HG03196 (cell line): Measurements from ENCODE around the gene UMAD1.

ENCODE experiments used
- ATAC-seq: cut with Tn5 transposase; IDR thresholded peaks from one replicate; pipeline ENCODE4 v1.9.1; 2021; ENCODE audit not compliant: unreplicated experiment

The UMAD1 gene

DNA sequence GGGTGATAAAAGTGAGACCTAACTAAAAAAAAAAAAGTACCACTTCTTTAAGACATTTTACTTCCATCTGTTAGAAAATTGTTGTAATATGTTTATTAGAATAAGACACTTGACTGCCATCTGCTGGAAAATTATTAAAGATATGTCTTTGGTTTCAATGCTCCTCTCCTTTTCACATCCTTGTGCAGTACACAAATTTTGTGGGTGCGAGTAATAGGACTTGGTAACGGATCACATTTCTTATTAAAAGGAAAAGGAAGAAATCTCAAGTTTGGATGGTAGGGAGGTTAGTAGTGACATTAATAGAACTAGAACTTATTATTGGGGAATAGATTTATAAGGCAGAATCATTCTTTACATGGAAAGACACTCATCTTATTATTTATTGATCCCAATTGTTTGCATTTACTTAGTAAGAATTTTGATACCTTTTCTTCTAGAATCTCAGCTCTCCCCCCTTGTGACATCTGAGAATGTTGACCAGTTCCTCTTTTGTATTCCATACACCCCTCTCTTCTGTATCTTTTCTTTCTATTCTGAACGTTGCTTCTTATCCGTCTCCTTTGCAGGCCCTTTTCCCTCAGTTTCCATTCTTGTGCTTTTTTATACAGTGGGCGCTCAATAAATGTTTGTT, 120.9 kb downstream of the UMAD1 start:
- no peak for ATAC-seq

DNA sequence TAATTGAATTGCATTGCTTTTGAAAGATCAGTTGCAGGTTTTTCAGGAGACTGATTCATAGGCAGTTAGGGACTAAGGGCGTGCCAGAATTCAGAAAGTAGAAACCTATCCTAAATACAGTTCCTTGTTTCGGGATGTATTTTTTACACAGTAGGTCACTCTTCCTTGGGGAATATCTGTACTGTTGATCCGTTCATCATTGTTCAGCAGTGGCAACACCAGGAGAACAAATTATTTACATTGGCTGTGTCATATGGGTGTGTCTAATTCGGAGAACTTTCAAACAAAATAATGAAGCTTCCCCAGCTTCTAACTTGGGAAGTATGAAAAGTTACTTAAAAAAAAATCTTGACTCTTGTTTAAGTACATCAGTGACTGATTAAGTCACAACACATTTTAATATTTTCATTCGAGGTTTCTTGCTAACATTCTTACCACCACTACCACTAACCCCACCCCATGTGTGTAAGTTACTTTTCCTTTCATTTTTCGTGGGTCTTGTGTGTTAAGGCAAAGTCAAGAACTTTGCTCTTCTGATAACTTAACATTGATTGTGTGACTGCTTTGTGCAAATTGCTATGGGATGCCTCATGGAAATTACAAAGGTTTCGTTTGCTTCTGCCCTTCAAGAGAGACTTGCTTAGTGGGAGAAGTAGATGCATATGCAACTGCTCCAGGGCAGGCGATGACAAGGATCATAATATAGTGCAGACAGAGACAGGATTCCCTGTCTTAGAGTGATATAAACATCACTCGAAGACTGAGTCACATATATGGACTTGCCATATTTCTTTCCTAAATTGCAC, 121.6 kb downstream of the UMAD1 start:
- ATAC-seq, result peak; percentile 50

DNA sequence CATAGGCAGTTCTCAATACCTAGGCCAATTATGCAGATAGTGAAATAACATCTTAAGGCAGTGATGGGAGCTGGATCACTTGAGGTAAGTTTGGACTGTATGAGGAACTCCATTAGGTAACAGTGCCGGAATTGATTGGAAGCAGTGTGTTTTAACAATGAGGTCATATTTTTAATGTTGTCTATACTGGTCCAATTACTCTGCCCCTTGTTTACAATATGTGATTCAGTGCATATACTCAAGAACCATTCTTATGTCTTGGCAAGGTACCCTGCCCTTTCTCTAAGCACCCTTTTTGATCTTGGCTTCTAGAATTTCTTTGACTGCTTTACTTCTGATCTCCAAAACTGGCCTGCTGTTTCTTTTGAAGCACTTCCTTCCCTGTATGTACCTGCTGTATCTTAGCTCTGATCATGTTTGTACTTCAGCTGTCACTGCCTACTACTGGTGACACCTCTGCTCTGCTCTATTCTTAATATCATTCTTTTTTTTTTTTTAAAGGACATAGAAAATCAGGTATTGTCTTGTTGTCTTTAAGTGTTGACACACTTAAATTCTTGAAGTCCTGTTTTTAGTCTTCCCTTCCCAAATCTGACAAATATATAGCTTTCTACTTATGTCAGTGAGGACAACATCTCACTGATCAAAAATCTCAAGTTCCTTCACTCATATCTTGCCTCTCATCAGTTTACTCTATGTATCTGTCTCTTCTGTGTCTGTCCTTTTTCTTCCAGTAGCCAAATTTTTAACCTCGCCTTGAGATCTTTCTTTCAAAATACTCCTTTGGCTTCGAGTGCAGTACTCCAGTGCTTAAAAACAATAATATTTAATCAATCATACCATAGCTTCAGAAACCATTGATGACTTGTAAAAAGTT, 124.2 kb downstream of the UMAD1 start:
- ATAC-seq, result no peak

DNA sequence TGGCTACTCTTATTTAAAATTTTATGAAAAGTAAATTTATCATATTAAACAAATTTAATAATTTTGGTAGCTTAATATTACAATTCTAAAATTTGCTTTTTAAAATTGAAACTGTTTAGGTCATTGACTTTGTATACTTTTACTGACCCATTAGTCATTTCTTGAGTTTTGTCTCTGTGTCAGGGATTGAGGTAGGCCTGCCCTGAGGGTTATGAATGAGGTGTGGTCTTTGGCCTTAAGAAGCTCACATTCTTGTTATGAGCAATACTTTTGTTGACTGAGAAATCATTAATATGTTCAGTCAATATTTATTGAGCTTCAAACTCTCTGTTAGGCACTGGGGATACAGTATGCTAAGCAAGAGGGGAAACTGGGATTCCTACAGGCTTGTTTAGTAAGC, 124.9 kb downstream of the UMAD1 start:
- peak; percentile 78 for ATAC-seq

DNA sequence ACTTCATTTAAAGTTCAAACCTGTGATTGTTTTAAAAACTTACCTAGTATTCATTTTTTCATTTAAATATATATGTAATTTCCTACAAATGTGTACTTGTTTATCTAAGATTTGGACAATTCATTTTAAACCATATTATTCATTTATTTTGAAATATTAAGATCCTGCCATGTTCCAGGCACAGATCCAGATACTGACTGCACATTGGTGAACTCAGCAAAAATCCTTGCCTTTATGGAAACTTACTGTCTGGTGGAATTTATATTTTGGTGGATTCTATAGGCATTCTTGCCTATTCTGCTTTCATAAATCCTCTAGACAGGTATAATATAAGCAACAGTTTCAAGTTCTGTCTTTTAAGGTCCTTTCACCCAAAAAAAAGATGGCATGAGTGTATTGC, 126.1 kb downstream of the UMAD1 start:
- no peak for ATAC-seq

DNA sequence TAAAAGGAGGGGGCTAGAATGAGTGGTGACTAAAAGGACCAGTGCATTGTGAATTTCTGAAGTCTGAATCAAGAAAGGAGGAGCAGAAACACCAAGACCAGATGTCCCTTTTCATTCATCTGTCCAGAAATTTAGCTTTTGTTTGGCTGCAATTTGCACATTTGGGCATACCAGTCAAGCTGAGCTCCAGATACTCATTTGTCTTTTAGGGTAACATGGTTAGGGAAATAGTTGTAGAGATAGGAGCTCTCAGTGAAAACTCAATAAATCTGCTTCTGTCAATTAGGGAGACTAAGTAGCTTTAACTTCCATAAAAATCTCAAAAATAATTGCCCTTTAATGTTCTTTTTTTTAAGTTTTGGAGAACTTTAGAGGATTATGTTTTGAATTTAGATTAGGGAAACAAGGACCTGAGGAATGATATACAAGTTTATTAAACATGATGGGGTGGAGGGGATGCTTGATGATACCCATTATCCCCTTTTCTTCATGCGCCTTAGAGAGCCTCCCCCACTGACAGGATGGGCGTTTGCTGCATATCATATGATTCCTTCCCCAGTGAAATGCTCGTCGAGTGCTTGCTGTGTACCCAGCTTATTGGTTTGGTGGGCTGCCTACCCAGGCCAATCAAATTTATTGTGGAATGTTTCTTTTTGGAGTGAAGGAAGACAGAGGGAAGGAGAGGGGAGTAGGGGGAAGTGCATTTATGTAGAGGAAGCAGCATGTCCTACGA, 128.6 kb downstream of the UMAD1 start:
- ATAC-seq, result no peak

DNA sequence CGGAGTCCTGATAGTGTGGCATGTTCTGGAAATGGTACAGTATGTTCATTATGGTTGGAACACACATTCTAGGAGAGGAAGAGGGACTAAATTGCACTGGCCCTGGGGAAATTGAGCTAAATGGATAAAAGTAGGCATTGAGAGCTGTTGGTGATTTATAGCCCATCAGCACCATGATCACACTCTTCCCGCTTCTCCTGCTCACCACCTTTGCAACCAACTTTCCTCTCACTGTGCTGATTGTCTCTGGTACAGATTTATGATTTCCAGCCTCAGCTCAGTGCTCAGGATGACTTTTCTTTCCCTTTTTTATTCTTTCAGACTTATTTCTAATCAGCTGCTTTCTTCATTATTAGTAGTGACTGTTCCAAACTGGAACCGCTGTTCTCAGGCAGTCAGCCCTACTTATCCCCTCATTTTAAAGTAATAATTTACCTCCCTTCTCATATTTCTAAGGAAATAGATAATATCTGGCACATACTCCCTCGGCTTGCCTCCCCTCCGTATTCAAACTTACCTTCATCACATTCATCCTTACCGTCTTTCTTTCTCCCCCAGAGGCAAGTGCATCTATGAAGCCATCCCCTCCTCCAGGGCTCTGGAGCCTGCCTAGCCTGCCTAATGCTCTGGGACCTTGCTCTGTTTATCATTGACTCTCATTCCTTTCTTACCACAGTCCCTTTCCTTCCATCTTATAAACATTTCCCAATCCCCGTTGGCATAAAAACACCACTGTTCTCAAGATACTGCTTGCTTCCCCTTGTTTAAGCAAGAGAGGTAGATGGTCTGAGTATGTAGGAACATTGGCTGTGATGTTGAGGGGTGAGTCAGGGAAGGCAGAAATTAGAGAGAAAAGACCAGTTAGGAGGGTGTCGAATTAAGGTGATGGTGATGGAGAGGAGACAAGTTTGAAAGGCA, 129.4 kb downstream of the UMAD1 start:
- ATAC-seq, result no peak

DNA sequence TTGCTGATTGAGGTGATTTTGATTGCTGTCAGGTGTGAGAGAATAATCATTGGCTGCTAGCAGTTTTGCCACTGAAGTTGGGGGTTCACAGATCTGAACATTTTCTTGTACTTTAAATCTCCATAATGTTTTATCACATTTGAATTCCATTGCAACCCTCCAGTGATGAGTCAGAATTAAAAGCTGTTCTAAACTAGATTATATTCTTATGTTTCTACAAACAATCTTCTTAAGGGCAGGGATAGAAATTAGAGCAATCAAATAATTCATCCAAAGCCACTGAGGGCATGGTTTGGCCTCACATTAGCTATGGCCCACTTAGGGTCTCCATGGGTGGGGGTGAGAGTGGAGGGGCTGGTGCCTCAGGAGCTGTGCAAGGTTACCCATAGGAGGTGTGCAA, 130.9 kb downstream of the UMAD1 start:
- ATAC-seq, result no peak

DNA sequence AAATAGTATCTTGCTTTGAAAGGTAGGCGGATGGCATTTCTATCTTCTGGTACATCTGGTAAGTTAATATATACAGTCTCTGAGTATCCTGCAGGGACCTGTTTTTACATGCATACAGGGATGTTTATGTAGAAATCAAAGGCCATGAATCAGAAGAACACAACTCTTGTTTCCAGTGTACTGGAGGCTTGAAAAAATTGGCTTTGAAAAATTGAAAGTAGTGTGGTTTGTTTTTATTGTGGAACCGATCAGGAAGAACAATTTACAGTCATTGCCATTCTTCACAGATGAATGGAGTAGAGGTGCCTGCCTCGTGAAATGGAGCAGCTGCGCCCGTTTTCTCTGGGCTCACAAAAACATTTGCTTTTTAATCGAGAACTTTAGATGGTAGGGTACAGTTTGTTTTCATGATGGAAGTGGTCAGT, 131.9 kb downstream of the UMAD1 start:
- peak; percentile 51 for ATAC-seq

DNA sequence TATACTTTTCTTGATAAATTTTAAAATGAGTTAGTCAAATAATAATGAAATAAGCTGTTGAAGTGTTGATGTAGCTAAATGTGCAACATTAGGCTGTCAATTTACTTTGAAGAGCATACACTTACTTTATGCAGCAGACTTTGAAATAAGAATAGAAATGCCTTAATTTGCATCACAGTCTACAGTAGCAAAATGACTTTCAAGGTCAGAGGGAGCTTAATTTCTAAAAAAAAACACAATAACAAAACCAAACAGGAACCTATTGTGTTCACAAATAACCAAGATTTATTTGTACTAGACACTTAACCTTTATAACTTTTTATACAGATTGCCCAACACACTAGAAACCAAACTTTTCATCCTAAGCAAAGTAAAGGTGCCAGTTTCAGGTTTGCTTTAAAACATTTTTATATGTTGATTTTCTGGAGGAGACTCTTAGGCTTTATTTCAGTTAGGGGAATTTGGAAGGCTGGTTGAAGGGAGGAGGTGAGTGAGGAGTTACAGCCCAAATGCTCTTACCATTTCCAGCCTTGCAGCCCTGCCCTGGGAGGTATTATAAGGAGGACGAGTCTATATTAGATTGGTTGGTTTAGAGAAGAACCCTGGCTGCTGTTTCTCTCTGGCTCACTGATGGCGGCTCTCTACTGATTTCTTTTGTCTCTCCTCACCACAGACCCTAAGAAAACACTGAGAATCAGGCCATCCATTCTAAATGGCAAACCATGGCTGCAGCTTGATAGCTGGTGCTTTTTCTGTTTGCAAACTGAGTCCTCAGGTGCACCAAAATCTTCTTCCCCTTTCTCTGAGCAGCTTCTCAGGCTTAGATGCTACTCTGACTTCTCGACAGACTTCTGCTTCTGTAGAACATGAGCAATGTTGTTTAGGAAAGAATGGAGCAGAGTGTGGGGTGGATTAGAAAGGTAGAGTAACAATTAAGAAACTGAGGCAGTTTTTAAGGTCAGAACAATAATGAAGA, 133.1 kb downstream of the UMAD1 start:
- ATAC-seq, result no peak

DNA sequence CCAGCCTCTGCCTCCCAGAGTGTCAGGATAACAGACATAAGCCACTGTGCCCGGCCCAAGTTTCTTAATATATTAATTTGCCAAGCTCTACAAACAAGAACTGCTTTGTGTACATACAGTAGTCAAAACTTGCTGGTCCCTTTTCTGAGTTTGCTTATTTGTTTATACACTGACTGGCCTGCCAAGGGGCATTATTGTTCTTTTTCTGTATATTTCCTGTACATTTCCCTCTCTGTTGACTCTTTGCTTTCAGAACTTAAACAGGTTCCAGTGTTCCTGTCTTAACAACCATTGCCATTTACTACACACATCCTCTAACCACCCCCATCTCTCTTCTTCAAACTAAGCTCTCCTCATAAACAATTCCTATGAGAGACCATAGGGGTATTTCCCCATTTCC, 139.3 kb downstream of the UMAD1 start:
- ATAC-seq, result no peak

DNA sequence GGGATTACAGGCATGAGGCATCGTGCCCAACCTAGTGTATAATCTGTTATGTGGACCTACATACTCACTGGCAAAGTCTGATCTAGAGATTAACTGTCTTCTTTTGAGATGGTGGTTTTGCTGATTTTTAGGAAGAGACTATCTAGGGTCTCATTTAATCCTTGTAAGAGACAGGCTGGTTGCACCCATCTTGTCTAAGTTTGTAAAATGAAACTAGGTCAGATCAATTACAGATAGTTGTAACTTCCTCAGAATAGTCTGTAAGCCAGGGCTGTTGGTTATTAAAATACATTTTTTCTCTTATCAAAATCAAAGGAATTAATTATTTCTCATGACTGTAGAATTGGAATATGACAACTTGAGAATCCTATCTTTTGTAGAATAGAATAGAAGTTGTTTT, 142.4 kb downstream of the UMAD1 start:
- no peak for ATAC-seq

DNA sequence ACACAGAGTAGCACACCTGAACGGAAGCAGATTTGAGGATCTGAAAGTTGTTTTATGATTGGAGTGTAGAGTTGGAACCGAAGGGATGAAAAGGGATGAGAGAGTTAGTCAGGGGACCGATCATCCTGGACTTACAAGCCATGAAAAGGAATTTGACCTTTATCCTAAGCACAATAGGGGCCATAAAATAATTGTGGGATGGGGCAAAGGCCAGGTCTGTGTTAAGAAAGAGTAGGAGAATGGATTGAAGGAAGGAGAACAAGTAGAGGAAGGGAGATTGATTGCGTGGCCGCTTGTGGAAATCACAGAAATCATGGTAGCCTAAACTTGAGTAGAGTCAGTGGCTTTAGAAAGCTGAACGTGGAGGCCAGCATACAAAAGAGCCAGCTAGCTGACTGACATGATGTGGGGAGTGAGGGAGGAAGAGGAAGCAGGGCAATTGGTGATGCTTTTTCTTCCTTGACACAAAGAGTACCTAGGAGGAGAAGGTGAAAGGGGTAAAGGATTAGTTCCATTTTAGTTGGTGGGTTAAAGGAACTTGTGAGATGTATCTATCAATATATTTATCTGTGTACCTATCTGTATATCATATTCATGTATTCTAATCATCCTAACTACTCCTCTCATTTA, 144.9 kb downstream of the UMAD1 start:
- ATAC-seq, result no peak

DNA sequence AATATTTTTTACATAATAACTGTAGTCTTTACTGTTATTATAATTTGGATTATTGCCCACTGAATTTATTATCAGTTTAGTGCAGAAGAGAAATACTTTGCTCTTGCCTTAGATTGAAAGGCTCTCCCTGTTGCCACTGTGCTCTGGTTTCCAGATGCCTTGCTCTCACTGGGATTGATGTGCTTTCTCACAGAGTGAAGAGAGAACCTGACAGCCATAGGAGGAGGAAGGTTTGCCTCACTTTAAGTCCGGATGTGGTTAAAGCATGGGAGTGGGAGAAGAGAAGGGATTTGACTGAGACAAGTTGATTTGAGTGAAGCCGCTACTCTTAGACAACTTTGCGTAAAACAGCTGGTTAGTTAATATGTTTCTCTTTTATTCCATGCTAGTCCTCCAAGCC, 146.0 kb downstream of the UMAD1 start:
- ATAC-seq, result no peak

DNA sequence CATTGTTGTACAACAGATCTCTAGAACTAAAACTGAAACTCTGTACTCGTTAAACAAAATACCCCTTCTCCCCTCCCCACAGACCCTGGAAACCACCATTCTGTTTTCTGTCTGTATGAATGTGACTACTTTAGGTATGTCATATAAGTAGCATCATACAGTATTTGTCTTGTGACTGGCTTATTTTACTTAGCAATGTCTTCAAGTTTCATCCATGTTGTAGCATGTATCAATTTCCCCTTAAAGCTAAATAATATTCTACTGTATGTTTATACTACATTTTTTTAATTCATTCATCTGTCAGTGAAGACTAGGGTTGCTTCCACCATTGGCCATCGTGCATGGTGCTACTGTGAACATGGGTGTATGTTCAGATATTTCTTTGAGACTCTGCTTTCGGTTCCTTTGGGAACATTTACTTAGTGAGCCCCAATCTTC, 149.0 kb downstream of the UMAD1 start:
- no peak for ATAC-seq

DNA sequence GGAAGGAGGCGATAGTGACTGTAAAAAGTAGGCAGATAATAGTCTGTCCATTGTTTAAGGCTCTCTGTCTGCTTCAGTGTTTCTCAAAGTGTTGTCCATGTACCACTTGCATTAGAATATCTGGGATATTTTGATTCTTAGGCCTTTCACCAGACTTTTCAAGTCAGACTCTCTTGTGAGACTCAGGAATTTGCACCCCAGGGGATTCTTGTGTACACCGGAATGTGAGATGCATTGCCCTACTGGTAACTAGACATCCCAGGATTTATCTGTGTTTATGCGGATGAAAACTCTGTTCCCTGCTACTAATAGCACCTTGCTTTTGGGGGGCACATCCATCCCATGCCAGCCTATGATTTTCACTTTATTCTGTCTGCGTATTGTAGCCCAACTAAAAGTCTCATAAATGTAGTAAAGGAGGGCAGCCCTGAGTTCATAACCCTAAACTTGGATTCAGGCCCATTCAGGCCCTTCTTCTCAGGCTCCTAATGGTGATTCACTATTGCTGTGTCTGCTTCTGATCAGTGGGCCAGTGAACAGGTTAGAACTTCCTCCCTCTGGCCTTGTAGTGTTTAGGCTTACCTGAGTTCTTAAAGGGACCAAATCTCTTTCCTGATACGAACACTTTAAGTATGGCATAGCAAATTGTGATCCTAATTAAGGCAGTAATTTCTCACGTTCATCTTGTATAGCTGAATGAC, 149.6 kb downstream of the UMAD1 start:
- no peak for ATAC-seq

DNA sequence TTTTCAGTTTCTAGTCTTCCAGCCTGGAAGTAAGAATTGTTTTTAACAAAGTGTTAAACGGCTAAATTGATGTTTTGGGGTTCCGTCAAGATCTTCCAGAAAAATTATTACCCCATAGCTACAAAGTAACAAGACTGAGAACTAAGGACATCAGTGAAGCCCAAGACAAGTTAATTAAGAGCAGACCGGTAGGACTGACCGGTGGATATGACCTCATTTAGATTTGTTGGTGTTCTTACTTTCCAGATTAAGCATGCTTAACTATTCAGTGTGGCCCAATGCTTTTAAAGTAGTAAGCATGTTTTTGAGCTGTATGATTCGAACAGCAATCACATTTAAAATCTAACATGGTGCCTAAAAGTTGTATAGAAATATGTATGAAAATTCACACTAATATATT, 151.0 kb downstream of the UMAD1 start:
- no peak for ATAC-seq

DNA sequence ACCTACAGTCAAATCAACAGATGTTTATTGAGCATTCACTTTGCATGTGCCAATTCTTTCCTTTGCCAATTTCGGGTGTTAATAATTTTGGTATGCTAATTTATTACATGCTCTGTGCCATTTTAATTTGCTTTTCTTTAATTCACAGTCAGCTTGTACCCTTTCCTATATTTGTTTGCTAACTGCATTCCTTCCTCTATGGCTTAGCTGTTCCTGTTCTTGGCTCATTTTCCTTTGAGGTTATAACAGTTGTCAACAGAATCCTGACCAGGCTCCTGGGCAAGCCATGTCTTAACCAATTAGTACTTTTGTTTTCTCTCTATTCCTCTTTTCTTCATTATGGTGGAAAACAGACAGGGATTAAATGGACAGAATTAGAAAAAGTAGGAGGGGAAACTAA, 151.5 kb downstream of the UMAD1 start:
- ATAC-seq, result no peak
